ENCODE measurements around the gene CCNO. TPM values are rescaled to one million over a fixed set of nuclear protein-coding genes. Genes with fewer than 3 reads are reported as not detected.
A peak's percentile ranks its signal among the peaks of the same experiment; 100 is the strongest.

CCNO gene, protein sequence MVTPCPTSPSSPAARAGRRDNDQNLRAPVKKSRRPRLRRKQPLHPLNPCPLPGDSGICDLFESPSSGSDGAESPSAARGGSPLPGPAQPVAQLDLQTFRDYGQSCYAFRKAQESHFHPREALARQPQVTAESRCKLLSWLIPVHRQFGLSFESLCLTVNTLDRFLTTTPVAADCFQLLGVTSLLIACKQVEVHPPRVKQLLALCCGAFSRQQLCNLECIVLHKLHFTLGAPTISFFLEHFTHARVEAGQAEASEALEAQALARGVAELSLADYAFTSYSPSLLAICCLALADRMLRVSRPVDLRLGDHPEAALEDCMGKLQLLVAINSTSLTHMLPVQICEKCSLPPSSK
- total RNA-seq (2022) (10.6 and 11.7 TPM in 2 replicates), Bru-seq, nascent RNA (percentile 57 among the genes with signal in this experiment), BruChase-seq, experiment 1, labeled RNA remaining after a 6-hour chase (percentile 64 among the genes with signal in this experiment), BruChase-seq, experiment 2, labeled RNA remaining after a 2-hour chase (percentile 68 among the genes with signal in this experiment)
- long read RNA-seq, transcript CCNO-201 (3 exons, 1,433 nt): major isoform, 7 of 40 reads
- long read RNA-seq, partial matches to known transcripts: 25 of 40 reads
- long read RNA-seq, other reads (novel, unspliced or antisense): 7 of 40 reads

DNA sequence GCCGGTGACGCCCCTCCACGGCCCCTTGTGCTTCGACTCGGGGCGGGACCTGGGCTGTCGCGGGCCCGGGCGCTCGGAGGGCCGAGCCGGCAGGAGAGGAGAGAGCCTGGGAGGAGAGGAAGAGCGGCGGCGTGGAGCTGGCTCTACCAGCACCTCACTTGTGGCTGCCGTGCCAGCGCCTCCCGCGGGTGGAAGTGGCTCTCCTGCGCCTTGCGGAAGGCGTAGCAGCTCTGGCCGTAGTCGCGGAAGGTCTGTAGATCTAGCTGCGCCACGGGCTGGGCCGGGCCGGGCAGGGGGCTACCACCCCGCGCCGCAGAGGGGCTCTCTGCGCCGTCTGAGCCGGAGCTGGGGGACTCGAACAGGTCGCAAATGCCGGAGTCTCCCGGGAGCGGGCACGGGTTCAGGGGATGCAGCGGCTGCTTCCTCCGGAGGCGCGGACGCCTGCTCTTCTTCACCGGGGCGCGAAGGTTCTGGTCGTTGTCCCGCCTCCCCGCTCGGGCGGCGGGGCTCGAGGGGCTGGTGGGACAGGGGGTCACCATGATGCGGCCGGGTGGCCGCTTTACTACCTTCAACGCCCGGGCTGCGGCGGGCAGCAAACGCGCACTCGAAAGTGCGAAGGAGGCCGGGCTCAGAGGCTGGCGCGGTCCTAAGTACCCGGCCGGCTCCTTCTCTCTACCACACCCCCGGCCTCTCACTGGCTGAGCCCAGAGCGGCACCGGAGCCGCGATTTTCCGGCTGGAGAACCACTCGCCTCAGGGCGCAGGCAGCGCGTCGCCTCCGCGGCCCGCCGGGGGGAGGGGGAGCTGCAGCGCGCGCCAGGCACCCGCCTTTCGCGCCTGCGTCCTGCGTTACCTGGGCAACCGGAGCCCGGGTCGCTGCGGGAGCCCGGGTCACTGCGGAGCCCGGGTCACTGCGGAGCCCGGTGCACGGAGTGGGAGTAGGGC lies at the start of gene CCNO:
TSS of gene CCNO (minus strand) at position 624 of the 944 bp plus-strand sequence. CDS start at position 539, 85 bp downstream.
- peak within 1 kb of the TSS; percentile 90 for H3K27ac Mint-ChIP-seq (ENCODE audit: low read depth, unreplicated experiment)
- POLR2A ChIA-PET: interaction anchor here (0.5 to 5.8 kb wide), 39 partner anchors 9 to 1305 kb away, joined by 3 to 113 read pairs (median 5); partner anchors contain the start of genes CDC20B, DHX29, GPX8 and IL31RA
- H3K36me3 Mint-ChIP-seq (ENCODE audit: insufficient read depth, unreplicated experiment): no peaks in the 10 kb centered on the region
- BruUV-seq (replicated peaks): TSS peak; percentile 32
- H3K27me3 Mint-ChIP-seq (ENCODE audit: insufficient read depth, unreplicated experiment): no peaks in the 10 kb centered on the region
- H3K4me1 Mint-ChIP-seq (ENCODE audit: insufficient read depth, unreplicated experiment): no peaks in the 10 kb centered on the region
- CTCF ChIA-PET: interaction anchor here (0.6 to 4.1 kb wide), 19 partner anchors 10 to 289 kb away, joined by 3 to 20 read pairs (median 4); partner anchors contain the start of genes DHX29, GPX8 and MTREX
- peak within 1 kb of the TSS; percentile 98 for H3K4me3 Mint-ChIP-seq (ENCODE audit: unreplicated experiment)
- DNase-seq (ENCODE audit: unreplicated experiment): peak; percentile 89
- intact Hi-C loops (cut with micrococcal nuclease): loop anchor here (2.0 kb wide), 2 partner anchors 60 to 74 kb away; partner anchors contain the start of genes CDC20B, DHX29 and MTREX
- H3K9me3 Mint-ChIP-seq (ENCODE audit: unreplicated experiment): no peaks in the 10 kb centered on the region
- TF ChIP-seq, protein P1, sequence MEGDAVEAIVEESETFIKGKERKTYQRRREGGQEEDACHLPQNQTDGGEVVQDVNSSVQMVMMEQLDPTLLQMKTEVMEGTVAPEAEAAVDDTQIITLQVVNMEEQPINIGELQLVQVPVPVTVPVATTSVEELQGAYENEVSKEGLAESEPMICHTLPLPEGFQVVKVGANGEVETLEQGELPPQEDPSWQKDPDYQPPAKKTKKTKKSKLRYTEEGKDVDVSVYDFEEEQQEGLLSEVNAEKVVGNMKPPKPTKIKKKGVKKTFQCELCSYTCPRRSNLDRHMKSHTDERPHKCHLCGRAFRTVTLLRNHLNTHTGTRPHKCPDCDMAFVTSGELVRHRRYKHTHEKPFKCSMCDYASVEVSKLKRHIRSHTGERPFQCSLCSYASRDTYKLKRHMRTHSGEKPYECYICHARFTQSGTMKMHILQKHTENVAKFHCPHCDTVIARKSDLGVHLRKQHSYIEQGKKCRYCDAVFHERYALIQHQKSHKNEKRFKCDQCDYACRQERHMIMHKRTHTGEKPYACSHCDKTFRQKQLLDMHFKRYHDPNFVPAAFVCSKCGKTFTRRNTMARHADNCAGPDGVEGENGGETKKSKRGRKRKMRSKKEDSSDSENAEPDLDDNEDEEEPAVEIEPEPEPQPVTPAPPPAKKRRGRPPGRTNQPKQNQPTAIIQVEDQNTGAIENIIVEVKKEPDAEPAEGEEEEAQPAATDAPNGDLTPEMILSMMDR (IDR thresholded peaks at IDR 0.05; ENCODE audit: unreplicated experiment): peak; percentile 20

DNA sequence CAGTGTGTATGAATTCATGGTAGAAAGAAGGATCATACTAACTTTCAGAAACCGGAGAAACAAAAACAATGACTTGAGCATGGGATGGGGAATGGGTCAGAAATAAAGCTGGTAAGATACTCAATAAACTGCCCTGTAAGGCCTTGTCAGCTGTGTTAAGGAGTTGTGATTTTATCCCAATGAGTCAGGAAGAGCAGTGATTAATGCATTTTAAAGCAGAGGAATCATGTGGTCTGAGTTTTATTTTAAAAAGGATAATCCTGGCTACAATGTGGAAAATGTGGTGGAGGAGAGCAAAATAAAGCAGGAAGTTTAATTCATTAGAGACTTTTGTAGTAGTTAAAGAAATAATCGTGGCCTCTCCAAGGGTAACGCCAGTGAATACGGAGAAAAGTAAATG lies 45.4 kb upstream of the CCNO start:
- Mint-ChIP-seq H3K4me3 (ENCODE audit: unreplicated experiment) (no peak overlapping the region), H3K36me3 (ENCODE audit: insufficient read depth, unreplicated experiment) (peaks cover 87% of the 10 kb centered on the region)

DNA sequence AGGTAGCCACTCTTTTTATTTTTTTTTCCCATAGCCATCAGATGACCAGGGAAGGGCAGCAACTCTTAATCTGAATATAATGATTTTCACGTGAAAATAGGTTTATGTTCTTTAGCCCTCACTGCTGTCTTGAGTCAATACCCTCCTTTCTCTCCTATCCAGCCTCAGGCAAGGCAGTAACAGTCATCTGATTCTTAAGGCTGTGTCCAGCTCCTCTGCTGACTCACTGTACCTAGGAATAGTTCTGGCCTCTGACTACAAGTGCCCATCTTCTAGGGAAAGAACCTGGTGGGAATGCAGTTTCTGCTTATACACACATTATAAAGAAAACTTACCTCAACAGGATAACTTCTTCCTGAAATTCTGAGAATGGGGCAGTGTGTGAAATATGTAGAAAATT lies 43.4 kb upstream of the CCNO start:
- CTCF ChIA-PET: interaction anchor here (0.6 to 1.2 kb wide), 3 partner anchors 9 to 51 kb away, joined by 3 to 4 read pairs (median 3); no protein-coding TSS in a partner anchor
- TF ChIP-seq, protein P1 (IDR thresholded peaks at IDR 0.05; ENCODE audit: unreplicated experiment): no peak
- BruUV-seq (replicated peaks): no TSS peak
- Mint-ChIP-seq H3K27ac (ENCODE audit: low read depth, unreplicated experiment) (peak overlapping the region; percentile 18), H3K4me1 (ENCODE audit: insufficient read depth, unreplicated experiment) (no peaks in the 10 kb centered on the region), H3K27me3 (ENCODE audit: insufficient read depth, unreplicated experiment) (no peaks in the 10 kb centered on the region), H3K36me3 (ENCODE audit: insufficient read depth, unreplicated experiment) (peaks cover 85% of the 10 kb centered on the region), H3K9me3 (ENCODE audit: unreplicated experiment) (no peaks in the 10 kb centered on the region), H3K4me3 (ENCODE audit: unreplicated experiment) (no peak overlapping the region)
- peak; percentile 34 for DNase-seq (ENCODE audit: unreplicated experiment)
- intact Hi-C loops (cut with micrococcal nuclease): no loop called here
- POLR2A ChIA-PET: no interaction called here

More for the DNA sequence above, 45.4 kb upstream of the CCNO start:
- no peak for DNase-seq (ENCODE audit: unreplicated experiment)
- Mint-ChIP-seq H3K9me3 (ENCODE audit: unreplicated experiment) (no peaks in the 10 kb centered on the region), H3K27ac (ENCODE audit: low read depth, unreplicated experiment) (no peak overlapping the region), H3K4me1 (ENCODE audit: insufficient read depth, unreplicated experiment) (no peaks in the 10 kb centered on the region), H3K27me3 (ENCODE audit: insufficient read depth, unreplicated experiment) (no peaks in the 10 kb centered on the region)
- intact Hi-C loops (cut with micrococcal nuclease): no loop called here
- TF ChIP-seq, protein P1 (IDR thresholded peaks at IDR 0.05; ENCODE audit: unreplicated experiment): no peak
- CTCF ChIA-PET: interaction anchor here (0.6 kb wide), 1 partner anchor 32 kb away, joined by 4 read pairs; no protein-coding TSS in a partner anchor
- POLR2A ChIA-PET: interaction anchor here (0.7 to 2.7 kb wide), 2 partner anchors 21 to 45 kb away, joined by 3 to 10 read pairs; partner anchors contain the start of gene CCNO
- no TSS peak for BruUV-seq (replicated peaks)
